Measurements from ENCODE around the gene SUPT4H1.

SUPT4H1 gene

GRCh38 chr17:58320163-58320558 is 31.8 kb downstream of the SUPT4H1 start:
- no peak for TF ChIP-seq CTCF (conservative IDR thresholded peaks at IDR 0.05; ENCODE audit: low read depth, low read length)
- DNase-seq (ENCODE audit: low read depth): no peak

DNA sequence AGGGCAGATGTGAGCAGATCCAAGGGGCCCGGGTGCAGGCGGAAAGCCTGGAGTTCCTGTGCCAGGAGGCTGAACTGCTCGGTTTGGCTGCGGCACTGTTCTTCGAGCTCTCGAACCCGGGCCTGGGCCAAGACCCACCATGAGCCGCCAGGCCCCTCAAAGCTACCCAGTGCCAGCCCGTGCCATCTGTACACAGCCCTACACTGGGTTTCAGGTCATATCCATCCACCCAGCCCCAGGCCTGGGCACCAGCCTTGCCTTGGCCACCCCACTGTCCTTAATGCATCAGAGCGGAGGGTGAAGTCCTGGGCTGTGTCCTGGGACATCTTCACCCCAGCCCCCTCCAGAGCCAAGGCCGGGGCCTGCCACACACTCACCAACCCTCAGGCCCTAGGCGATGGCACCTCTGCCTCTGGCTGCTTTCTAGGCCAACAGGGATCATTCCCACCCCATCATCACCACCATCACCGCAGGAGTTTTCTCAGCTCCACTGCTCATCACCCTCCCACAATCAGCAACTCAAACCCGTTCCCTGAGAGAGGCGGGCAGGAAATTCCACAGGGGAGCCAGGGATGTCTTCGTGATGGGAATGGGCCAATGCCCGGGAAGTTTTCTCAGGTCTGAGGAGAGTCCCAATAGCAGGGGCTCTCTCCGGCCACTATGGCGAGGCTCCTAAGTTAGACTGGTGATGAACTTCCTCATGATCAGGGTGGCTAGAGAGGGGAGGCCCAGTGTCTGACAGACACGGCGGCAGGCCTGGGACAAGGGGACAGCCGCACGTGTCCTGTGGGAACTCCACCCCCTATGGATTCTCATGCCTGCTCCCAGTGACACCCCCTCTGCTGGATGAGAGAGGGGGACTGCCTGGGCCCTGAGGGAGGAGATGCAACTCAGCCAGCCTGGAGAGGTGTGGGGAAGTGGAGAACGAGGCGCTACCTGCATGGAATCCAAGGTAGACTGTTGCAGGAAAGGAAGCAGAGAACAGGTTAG is 32.5 kb downstream of the SUPT4H1 start:
- no peak for DNase-seq (ENCODE audit: low read depth)
- TF ChIP-seq CTCF (conservative IDR thresholded peaks at IDR 0.05; ENCODE audit: low read depth, low read length): no peak

More at GRCh38 chr17:58320163-58320558, 31.8 kb downstream of the SUPT4H1 start:
- H3K4me3 ChIP-seq (ENCODE audit: low read depth, low read length): no peak overlapping the region

DNA sequence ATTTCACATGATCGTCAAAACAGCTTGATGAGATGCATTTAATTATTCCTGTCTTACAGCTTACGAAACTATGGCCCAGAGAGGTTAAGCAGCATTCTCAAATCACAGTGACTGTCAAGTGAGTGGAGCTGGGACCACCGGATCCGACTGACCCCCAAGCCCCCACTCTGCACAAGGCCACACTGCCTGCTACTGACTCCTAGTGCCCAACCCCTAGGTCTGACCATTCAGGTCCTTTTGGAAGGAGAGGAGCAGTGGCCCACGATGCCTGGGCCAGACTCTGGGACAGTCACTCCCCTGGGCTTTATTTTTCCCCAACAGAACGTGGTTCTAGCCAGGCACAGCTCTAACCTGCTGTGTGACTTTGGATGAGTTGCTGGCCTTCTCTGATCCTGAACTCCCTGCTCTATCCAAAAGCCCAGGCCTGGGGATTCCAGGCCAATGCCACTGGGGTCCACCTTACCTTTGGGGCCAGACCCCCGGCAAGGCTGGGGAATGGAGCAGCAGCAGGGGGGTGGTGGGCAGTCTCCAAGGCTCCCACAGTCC is 33.3 kb downstream of the SUPT4H1 start:
- DNase-seq (ENCODE audit: low read depth): no peak
- no peak for TF ChIP-seq CTCF (conservative IDR thresholded peaks at IDR 0.05; ENCODE audit: low read depth, low read length)
- H3K4me3 ChIP-seq (ENCODE audit: low read depth, low read length): no peak overlapping the region

More for the DNA sequence above, 32.5 kb downstream of the SUPT4H1 start:
- H3K4me3 ChIP-seq (ENCODE audit: low read depth, low read length): no peak overlapping the region

GRCh38 chr17:58318065-58318481 is 33.9 kb downstream of the SUPT4H1 start:
- TF ChIP-seq CTCF (conservative IDR thresholded peaks at IDR 0.05; ENCODE audit: low read depth, low read length): no peak
- H3K4me3 ChIP-seq (ENCODE audit: low read depth, low read length): no peak overlapping the region
- DNase-seq (ENCODE audit: low read depth): no peak

DNA sequence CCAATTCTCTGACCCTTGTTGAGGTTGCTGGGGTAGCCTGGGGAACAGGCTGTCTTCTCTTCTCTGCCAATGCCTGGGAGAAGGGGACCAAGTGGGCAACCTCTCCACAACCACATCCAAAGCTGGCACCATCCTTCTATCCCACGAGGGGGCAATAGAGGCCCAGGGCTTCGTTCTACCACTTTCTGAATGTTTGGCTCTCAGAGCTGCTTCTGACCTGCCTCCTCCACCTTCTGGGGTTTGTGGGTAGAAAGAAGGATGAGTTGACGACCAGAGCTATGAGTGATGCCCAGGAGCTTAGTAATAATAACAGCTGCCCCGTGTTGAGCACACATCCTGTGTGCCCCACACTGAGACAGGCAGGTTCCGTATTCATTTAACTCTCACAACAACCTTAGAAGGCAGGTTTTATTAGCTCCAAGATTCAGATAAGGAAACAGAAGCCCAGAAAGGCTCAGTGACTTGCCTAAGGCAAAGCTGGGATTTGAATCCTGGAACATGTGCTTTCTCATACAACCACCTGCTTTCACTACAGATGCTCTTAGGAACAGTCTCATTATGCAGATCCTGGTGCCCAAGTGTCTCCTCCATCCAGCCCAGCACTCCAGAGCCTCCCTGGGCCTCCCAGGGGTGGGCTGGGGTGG is 34.5 kb downstream of the SUPT4H1 start:
- DNase-seq (ENCODE audit: low read depth): peak; percentile 61
- TF ChIP-seq CTCF (conservative IDR thresholded peaks at IDR 0.05; ENCODE audit: low read depth, low read length): peak; percentile 79
- H3K4me3 ChIP-seq (ENCODE audit: low read depth, low read length): no peak overlapping the region

GRCh38 chr17:58316260-58316960 is 35.6 kb downstream of the SUPT4H1 start:
- no peak for DNase-seq (ENCODE audit: low read depth)
- no peak for TF ChIP-seq CTCF (conservative IDR thresholded peaks at IDR 0.05; ENCODE audit: low read depth, low read length)
- H3K4me3 ChIP-seq (ENCODE audit: low read depth, low read length): no peak overlapping the region
